HL-60 (cell line): ENCODE data around the gene MAP3K13.
"Not testable (repeated sequence)": the region's sequence is repeated elsewhere in the genome, so short reads cannot be mapped to it uniquely, and the experiment has no call there.

Experiments
- DNase-seq, 2 experiments: peaks; one replicate each; pipeline ENCODE4 v3.0.0-alpha.2; 2010 to 2020; ENCODE audit warnings: low read depth in 1 of 2, low spot score in 1 of 2
- H3K27ac ChIP-seq: fragments of 250-450 bp; sonication (Bioruptor Pico); replicated peaks from 2 replicates; pipeline ENCODE4 v1.5.1; 2020; ENCODE audit warnings: mild to moderate bottlenecking, moderate library complexity
- H3K27me3 ChIP-seq: fragments of 250-450 bp; sonication (Bioruptor Pico); 2 replicates; pipeline ENCODE4 v1.5.1; 2021; ENCODE audit warnings: mild to moderate bottlenecking, moderate library complexity; ENCODE audit not compliant: insufficient read depth, poor library complexity, severe bottlenecking
- H3K4me3 ChIP-seq: replicated peaks from 2 replicates; pipeline ENCODE4 v1.5.1; 2011; ENCODE audit warnings: mild to moderate bottlenecking, control low read depth, low read length; ENCODE audit not compliant: insufficient read depth
- GABPA ChIP-seq: IDR thresholded peaks from 2 replicates; pipeline ENCODE4 v1.6.1; 2012; ENCODE audit warnings: low read depth
- POLR2AphosphoS5 ChIP-seq: IDR thresholded peaks from 2 replicates; pipeline ENCODE4 v1.6.1; 2012; ENCODE audit warnings: low read depth
- SPI1 ChIP-seq: IDR thresholded peaks from 2 replicates; pipeline ENCODE4 v1.6.1; 2012; ENCODE audit warnings: low read depth, mild to moderate bottlenecking, borderline replicate concordance
- TF ChIP-seq, protein P1 (sequence below): IDR thresholded peaks from 2 replicates; pipeline ENCODE4 v1.6.1; 2012; ENCODE audit warnings: low read depth; ENCODE audit not compliant: insufficient replicate concordance
- TF ChIP-seq, protein P2 (sequence below): IDR thresholded peaks from one replicate; pipeline ENCODE4 v1.5.1; 2011; ENCODE audit warnings: low read length, control low read depth, inconsistent platforms; ENCODE audit not compliant: insufficient read depth

Gene MAP3K13

DNA sequence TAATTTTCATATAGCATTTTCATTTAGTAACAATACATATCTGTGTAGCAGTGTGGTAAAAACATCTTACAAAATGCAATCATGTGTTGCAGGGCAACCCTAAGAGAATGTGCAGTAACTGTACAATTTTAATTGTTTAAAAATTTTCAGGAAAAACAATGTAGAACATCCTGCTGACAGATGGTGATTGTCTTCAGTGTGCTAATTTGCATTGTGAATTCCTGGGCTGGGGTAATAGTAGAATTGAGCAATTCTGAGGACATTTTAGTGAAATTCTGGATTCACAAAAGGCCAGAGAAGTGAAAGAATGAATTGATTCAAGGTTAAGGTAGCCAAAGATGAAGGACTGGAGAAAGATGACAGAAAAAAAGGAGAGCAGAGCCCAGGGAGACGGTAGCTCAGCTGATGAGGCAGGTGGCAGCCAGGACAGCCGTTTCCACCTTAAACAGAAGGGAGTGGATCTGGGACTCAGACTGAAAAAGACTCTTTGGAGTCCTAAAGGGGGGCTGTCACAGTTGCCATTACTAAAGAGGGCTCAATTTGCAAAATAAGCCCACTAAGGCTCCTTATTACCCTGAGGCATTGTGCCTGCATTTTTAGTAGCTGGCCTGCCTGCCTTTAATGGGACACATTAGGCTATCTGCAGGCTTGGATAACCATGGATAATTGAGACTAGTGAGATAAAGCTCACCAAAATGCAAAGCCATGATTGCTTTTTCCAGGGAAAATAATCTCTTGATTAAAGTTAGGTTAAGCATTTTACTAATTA is 8.6 kb downstream of the MAP3K13 start:
- TF ChIP-seq, protein P1, sequence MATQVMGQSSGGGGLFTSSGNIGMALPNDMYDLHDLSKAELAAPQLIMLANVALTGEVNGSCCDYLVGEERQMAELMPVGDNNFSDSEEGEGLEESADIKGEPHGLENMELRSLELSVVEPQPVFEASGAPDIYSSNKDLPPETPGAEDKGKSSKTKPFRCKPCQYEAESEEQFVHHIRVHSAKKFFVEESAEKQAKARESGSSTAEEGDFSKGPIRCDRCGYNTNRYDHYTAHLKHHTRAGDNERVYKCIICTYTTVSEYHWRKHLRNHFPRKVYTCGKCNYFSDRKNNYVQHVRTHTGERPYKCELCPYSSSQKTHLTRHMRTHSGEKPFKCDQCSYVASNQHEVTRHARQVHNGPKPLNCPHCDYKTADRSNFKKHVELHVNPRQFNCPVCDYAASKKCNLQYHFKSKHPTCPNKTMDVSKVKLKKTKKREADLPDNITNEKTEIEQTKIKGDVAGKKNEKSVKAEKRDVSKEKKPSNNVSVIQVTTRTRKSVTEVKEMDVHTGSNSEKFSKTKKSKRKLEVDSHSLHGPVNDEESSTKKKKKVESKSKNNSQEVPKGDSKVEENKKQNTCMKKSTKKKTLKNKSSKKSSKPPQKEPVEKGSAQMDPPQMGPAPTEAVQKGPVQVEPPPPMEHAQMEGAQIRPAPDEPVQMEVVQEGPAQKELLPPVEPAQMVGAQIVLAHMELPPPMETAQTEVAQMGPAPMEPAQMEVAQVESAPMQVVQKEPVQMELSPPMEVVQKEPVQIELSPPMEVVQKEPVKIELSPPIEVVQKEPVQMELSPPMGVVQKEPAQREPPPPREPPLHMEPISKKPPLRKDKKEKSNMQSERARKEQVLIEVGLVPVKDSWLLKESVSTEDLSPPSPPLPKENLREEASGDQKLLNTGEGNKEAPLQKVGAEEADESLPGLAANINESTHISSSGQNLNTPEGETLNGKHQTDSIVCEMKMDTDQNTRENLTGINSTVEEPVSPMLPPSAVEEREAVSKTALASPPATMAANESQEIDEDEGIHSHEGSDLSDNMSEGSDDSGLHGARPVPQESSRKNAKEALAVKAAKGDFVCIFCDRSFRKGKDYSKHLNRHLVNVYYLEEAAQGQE, result no peak
- TF ChIP-seq GABPA (no peak), POLR2AphosphoS5 (no peak), SPI1 (no peak)
- TF ChIP-seq, protein P2, sequence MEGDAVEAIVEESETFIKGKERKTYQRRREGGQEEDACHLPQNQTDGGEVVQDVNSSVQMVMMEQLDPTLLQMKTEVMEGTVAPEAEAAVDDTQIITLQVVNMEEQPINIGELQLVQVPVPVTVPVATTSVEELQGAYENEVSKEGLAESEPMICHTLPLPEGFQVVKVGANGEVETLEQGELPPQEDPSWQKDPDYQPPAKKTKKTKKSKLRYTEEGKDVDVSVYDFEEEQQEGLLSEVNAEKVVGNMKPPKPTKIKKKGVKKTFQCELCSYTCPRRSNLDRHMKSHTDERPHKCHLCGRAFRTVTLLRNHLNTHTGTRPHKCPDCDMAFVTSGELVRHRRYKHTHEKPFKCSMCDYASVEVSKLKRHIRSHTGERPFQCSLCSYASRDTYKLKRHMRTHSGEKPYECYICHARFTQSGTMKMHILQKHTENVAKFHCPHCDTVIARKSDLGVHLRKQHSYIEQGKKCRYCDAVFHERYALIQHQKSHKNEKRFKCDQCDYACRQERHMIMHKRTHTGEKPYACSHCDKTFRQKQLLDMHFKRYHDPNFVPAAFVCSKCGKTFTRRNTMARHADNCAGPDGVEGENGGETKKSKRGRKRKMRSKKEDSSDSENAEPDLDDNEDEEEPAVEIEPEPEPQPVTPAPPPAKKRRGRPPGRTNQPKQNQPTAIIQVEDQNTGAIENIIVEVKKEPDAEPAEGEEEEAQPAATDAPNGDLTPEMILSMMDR, result no peak
- Histone ChIP-seq H3K27me3 (no peaks in the 10 kb centered on the region), H3K4me3 (no peak overlapping the region), H3K27ac (no peak overlapping the region)
- no peak for DNase-seq

DNA sequence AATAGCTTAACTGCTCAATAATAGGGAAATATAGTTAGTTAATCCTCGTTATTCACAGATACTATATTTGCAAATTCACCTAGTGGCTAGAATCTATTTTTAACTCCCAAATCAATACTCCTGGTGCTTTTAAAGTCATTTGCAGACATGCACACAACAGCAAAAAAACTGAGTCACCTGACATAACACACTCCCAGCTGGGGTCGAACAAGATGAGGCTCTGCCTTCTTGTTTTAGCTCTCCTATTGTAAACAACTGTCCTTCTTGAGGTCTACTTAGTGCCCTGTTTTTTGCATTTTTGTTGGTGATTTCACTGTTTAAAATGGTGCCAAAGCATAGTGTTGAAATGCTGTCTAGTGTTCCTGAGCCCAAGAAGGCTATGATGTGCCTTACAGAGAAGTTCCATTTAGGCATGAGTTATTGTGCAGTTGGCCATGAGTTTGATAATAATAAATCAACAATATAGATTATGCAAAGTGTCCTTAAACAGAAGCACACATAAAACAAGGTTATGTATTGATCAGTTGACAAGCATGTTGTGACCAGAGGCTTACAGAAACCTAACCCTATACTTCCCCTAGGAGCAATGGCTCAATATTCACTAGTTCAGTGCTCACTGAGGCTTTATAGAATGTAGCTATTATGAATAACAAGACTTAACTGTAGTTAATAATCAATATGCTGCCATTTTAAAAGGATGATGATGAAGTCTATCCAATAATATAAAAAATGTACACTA is 18.6 kb downstream of the MAP3K13 start:
- H3K27ac ChIP-seq, result no peak overlapping the region
- DNase-seq, result no peak

DNA sequence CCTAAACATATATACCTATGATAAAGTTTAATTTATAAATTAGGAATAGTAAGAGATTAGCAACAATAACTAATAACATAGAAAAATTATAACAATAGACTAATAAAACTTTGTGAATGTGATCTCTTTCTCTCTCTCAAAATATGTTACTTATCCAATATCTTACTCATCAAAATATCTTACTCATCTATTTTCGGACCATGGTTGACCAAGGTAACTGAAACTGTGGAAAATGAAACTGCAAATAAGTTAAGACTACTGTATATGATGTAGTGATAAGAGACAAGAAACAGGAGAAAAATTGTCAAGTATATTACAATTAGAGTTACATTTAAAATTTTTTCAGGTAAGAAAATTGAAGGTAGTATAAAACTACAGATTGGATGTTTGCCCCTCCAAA is 19.2 kb downstream of the MAP3K13 start:
- TF ChIP-seq SPI1 (no peak), GABPA (no peak), POLR2AphosphoS5 (no peak)
- TF ChIP-seq, protein P1, result no peak
- TF ChIP-seq, protein P2, result no peak
- Histone ChIP-seq H3K27me3 (no peaks in the 10 kb centered on the region), H3K4me3 (no peak overlapping the region), H3K27ac (no peak overlapping the region)
- no peak for DNase-seq

More for the DNA sequence above, 18.6 kb downstream of the MAP3K13 start:
- TF ChIP-seq, protein P2, result no peak
- no peak for TF ChIP-seq GABPA
- no peak for TF ChIP-seq POLR2AphosphoS5
- TF ChIP-seq, protein P1, result no peak
- no peak for TF ChIP-seq SPI1
- Histone ChIP-seq H3K4me3 (no peak overlapping the region), H3K27me3 (no peaks in the 10 kb centered on the region)

DNA sequence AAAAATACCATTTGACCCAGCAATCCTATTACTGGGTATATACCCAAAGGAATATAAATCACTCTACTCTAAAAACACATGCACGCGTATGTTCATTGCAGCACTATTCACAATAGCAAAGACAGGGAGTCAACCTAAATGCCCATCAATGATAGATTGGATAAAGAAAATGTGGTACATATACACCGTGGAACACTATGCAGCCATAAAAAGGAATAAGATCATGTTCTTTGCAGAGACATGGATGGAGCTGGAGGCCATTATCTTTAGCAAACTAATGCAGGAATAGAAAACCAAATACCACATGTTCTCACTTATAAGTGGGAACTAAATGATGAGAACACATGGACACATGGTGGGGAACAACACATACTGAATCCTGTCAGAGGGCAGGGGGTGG is 23.6 kb downstream of the MAP3K13 start:
- not testable (repeated sequence) for H3K4me3 ChIP-seq, H3K27ac ChIP-seq, DNase-seq, H3K27me3 ChIP-seq
